ENCODE measurements around the gene C20orf202.

- TF ChIP-seq CTCF (IDR thresholded peaks at IDR 0.05) (peak in 4 of 6 experiments; percentile 9 to 52 (median 41)), POLR2A (IDR thresholded peaks at IDR 0.05) (no peak)
Observed at GRCh38 chr20:1185790-1186334, 17.4 kb upstream of the C20orf202 start.
